GM21381 (cell line): Measurements from ENCODE around the gene WDR72.
"Not testable (repeated sequence)": the region's sequence is repeated elsewhere in the genome, so short reads cannot be mapped to it uniquely, and the experiment has no call there.

Source experiments
- ATAC-seq: cut with Tn5 transposase; IDR thresholded peaks from one replicate; pipeline ENCODE4 v1.9.1; 2021; ENCODE audit warnings: mild to moderate bottlenecking, moderate library complexity; ENCODE audit not compliant: unreplicated experiment

WDR72 gene

DNA sequence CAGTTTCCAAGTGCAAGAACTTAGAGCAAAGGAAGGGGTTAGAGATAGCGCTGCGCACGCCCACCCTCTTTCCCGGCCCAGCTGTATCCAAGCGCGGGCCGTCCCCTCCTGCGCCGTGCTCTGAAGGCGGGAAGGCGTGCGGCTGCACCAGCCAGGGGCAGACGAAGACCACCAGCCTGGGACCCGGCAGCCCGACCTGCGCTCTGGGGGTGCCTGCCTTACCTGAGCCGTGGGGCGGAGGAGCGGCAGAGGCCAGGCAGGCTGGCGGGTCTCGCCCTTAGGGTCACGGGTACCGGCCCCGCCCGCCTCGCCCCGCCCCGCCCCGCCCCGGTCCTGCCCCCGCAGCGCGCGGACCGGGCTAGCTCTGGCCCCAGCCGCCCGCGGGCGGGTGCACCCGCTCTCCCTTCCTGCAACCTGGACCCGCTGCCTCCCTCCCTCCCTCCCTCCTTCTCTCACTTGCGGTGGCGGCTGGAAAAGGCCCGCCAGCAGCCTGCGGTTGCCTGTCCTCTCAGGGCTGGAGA is at the start of gene WDR72:
WDR72 (minus strand) TSS at position 253 of the 521 bp plus-strand sequence. CDS start 26,514 bp downstream, outside the sequence.
- no peak for ATAC-seq

DNA sequence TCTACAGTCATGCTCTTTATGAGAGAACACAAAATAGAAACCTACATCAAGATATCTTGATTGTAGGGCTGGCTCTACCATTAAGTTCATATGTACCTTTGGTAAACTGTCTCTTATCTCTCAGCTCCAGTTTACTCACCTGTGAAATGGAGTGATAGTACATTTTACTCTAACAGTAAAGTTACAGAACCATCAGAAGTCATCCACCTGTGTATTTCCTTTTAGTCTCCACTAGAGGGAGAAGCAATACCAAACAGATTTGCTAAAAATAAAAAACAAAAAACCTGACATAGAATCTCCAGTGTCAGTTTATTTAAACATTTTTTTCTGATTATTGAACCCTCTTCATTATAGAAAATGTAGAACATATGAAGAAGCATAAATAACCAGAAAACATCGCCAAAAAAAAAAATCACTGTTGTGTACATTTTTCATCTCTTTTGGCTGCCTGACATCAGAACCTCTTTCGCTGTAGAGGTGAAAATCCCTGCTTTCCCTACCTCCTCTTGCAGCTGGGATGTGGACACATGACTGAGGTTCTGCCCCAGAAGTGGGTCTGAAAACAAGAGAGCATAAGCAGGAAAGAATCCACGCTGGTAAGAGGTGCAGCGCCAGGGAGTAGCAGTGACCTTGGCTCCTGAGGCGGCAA is 48.7 kb upstream of the WDR72 start:
- ATAC-seq: no peak

- ATAC-seq: no peak
These were observed 48.0 kb upstream of the WDR72 start for GRCh38 chr15:53807501-53807900.

GRCh38 chr15:53802672-53803071 is 43.2 kb upstream of the WDR72 start:
- ATAC-seq: no peak

DNA sequence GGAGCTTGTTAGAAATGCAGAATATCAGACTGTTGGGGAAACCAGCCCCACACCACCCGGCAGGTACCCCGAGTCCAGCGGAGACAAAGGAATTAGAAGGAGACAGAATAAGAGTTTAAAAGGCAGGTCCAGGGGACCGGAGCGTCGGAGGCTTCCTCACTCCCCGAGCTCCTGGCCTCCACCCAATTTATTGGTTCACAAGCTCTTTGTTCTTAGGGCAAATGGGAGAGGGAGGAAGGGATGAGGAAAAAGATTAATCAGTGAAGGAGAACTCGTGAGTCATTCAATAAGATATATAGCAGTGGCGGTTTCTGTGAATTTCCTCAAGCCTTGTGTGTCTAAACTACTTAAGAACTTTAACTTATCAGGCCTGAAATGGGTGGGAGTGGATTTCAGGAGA is 32.1 kb upstream of the WDR72 start:
- ATAC-seq: no peak

- ATAC-seq: no peak
These were observed 30.4 kb upstream of the WDR72 start for GRCh38 chr15:53789654-53790375.

- ATAC-seq: no peak
These were observed 26.9 kb upstream of the WDR72 start for GRCh38 chr15:53786401-53786800.

DNA sequence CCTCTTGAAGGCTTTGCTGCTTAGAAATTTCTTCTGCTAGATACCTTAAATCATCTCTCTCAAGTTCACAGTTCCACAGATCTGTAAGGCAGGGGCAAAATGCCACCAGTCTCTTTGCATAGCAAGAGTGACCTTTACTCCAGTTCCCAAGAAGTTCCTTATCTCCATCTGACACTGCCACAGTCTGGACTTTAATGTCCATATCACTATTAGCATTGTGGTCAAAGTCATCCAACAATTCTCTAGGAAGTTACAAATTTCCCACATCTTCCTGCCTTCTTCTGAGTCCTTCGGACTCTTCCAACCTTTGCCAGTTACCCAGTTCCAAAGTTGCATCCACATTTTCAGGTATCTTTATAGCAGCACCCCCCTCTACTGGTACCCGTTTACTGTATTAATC is 25.8 kb upstream of the WDR72 start:
- not testable (repeated sequence) for ATAC-seq

DNA sequence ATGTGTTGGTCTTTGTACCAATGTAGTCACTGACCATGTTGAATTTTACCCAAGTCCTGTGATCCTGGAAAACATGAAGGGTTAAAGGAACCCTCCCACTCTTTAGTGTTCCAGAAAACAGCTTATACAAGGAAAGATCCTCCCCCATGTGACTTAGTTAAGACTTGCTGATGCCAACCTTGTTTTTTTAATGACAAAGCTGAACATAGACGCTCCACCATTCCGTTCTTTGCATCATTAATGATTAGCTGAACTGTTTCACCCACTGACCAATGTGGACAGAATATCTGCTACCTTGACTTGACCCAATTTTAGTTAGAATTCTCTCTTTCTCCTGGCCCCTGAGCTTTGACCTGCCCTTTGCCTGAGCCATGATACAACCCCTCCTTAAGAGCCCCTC is 3.5 kb upstream of the WDR72 start:
- ATAC-seq: no peak

DNA sequence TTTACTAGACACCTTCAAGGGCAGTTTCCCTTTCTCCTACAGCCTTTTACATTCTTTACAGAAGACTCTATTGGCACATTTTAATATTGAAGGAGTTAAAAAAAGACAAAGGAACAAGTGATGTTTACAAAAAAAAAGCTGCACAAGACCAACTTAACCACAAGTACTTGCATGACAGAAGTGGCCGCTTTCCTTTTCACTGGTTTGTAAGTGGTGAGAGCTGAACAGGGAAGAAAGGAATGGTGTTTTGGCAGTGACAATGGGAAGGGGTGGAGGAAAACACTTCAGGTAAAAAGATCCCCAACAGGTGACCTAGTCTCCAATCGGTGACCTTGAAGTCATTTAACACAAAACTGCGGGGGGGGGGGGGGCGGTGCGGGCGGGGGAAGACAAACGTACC is 1.1 kb downstream of the WDR72 start:
- ATAC-seq: no peak

- no peak for ATAC-seq
These were observed 1.6 kb downstream of the WDR72 start for GRCh38 chr15:53757906-53758305.

- no peak for ATAC-seq
These were observed 5.7 kb downstream of the WDR72 start for GRCh38 chr15:53753813-53754212.

- ATAC-seq: no peak
These were observed 7.1 kb downstream of the WDR72 start for GRCh38 chr15:53752406-53752805.

DNA sequence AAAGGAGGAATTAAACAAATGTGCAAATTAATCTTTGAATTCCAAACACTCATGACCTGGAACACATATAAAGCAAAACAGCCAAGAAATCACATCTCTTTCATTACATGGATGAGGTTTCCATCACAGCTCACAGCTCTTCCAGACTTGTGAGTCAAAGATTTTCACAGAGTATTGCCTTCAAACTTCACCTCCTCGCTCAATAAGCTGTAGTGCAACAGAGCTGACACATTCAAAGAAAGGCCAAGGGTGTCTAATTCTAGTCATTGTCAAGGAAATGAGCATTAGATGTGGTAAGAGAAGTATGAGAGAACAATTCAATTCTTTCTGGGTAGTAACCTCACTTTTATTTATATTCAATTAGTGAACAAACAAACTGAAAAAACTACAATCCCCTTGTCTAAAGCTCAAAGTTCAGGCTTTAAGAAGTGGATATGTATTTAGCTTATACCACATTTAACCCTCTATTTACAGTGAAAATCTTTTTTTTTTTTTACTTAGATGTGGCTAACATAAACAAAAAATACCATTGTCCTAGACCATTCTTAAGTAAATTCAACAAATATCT is 11.9 kb downstream of the WDR72 start:
- no peak for ATAC-seq

DNA sequence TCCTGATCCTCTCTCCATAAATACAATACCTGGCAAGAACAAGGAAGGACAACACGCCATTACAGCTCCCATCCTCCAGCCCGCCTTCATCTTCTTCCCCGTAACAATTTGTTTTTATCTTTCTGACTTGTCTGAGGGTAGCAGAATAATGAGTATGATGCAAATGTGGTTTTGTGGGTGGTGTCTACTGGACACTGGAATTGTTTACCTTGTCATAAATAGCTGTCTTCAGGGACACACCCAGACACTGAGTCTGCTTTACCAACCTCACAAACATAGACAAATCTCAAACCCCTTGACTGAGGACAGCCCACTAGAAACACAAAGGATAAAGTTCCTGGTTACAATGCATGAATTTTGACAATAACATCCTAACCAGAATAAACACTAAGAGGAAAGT is 13.4 kb downstream of the WDR72 start:
- ATAC-seq: no peak

DNA sequence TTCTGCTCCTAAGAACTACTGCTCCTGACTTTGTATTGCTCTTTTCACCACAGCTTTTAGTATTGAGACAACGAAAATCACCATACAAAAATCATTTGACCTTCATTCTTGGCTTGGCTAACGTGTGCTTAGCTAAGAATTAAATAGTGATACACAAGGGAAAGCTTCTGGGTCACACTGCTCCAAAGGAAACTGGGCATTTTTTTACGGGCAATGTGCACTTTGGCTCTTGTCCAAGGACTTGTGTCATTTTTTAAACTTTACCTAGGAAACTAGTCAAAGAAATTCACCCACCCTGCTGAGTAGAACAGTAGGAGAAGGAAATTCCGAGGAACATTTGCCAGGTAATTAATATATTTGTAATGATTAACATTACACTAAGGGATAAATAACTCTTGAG is 19.8 kb downstream of the WDR72 start:
- no peak for ATAC-seq

DNA sequence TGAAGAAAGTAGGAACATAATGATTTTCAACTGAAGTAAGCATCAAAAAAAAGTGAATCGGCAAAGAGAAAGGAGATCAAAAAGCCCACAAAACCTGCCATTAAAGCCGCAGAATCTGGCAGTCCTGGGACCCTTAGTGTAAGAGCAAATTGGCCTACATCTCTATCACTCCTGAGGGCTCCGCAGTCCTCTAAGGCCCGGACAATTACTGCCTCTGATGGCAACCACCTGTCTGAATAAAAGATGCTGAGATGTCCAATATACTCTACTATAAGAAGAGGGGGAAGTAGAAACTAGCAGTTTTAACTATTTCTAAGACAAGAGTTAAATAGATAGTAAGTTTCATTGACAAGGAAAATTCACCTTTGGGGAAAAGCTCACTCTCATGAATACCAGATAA is 20.3 kb downstream of the WDR72 start:
- no peak for ATAC-seq

GRCh38 chr15:53721334-53722087 is 38.0 kb downstream of the WDR72 start:
- ATAC-seq: no peak

DNA sequence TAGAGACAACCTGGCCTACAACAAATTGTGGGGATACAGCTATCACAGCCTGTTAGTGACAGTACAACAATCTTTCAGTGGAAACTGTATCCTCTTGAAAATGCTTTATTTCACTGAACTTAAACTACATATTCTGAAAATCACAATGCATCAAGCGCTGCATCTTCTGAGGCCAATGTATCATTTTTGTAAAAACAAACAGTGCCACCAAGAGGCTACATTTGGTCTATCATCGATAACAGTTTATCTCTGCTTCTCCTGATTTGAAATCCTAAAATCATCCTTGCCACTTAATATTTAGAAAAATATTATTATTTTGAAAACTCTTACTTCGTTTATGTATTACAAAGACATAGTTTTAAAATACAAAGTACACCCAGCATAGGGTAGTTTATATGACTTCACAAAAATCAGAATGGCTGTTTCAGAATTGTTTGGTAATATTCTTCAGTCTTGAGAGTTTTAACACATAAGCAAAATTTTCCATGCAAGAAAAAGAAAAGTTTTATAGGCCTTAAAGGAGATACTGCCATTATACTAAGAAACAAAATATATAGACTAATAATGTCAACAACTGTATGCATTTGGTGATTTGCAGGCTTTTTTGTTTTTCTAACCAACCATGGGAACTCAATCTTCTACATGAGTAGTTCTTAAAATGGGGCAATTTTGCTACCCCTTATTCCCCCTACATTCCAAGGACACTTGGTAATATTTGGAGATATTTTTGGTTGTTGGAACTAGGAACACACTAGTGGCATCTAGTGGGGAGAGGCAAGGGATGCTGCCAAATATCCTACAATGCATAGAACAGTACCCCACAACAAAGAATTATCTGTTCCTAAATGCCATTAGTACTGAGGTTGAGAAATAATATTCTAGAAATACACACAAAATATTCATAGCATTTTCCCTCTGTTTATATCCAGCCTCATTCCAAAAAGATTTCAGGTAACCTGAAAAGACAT is 42.3 kb downstream of the WDR72 start:
- ATAC-seq: no peak

GRCh38 chr15:53713218-53713617 is 46.2 kb downstream of the WDR72 start:
- no peak for ATAC-seq
